Naive thymus-derived CD8-positive, alpha-beta T cell (primary cell): ENCODE results near the gene EXOSC1. TPM values are rescaled to one million over a fixed set of nuclear protein-coding genes. Genes with fewer than 3 reads are reported as not detected.
"Not testable (repeated sequence)": the region's sequence is repeated elsewhere in the genome, so short reads cannot be mapped to it uniquely, and the experiment has no call there.

Experiments
- ATAC-seq, 2 donors: fragments of 150-1000 bp; cut with Tn5 transposase in 1 of 2; sonication (Bioruptor Pico), chemical (Tn5 transposase) in 1 of 2; 1 replicate in 1 of 2; 2 replicates in 1 of 2; pipeline ENCODE4 v1.10.0; 2021; ENCODE audit warnings: mild to moderate bottlenecking in 2 of 2, moderate library complexity in 2 of 2
- POLR2A ChIA-PET: fragments of 350-600 bp; sonication (Branson Sonifier 250); formaldehyde crosslinking; loops from one replicate; lab custom pipeline; 2021; ENCODE audit warnings: antibody characterized with exemption; lab: Charles Lee
- DNase-seq, 10 donors: peaks; one replicate each; pipeline versions ENCODE4 v3.0.0 to v3.0.0-alpha.2; 2020 to 2022
- H3K27ac Mint-ChIP-seq, 10 donors: one replicate each; pipeline ENCODE4 v1.8.0; 2020 to 2022; ENCODE audit warnings: mild to moderate bottlenecking in 10 of 10, mixed read lengths in 10 of 10, moderate library complexity in 4 of 10, inconsistent platforms in 1 of 10
- H3K27me3 Mint-ChIP-seq, 5 donors: one replicate each; pipeline ENCODE4 v1.8.0; 2021 to 2022; ENCODE audit warnings: mixed read lengths in 5 of 5
- H3K36me3 Mint-ChIP-seq, 3 donors: one replicate each; pipeline ENCODE4 v1.8.0; 2020 to 2022; ENCODE audit warnings: mixed read lengths in 3 of 3, mild to moderate bottlenecking in 2 of 3, inconsistent platforms in 1 of 3
- H3K4me1 Mint-ChIP-seq, 4 donors: one replicate each; pipeline ENCODE4 v1.8.0; 2021 to 2022; ENCODE audit warnings: mixed read lengths in 4 of 4
- H3K4me3 Mint-ChIP-seq, 10 donors: one replicate each; pipeline ENCODE4 v1.8.0; 2020 to 2022; ENCODE audit warnings: mild to moderate bottlenecking in 10 of 10, mixed read lengths in 10 of 10, moderate library complexity in 6 of 10, inconsistent platforms in 1 of 10
- H3K9me3 Mint-ChIP-seq, 9 donors: one replicate each; pipeline ENCODE4 v1.8.0; 2020 to 2022; ENCODE audit warnings: mixed read lengths in 9 of 9, mild to moderate bottlenecking in 3 of 9, inconsistent platforms in 1 of 9, moderate library complexity in 1 of 9
- polyA plus RNA-seq, 3 donors: library from polyadenylated mRNA; unstranded; fragments of 300-500 nt; fragmentation: Illumina TruSeq; gene quantifications; one replicate each; pipeline ENCODE4 v1.2.3, GENCODE V29; 2021
- total RNA-seq, 8 experiments: library from RNA in 2 of 8; stranded (reverse) in 2 of 8; gene quantifications; one replicate each; pipeline ENCODE4 v1.2.3 and lab custom pipeline; 2021 to 2026

The EXOSC1 gene
- total and polyA plus RNA-seq, 5 experiments from 2014 or later: 46.9 to 87.0 (median 67.4) TPM

- Mint-ChIP-seq H3K4me1 (peaks cover 7 to 51% (median 39%) of the 10 kb centered on the region in 4 donors), H3K27ac (peak overlapping the region in 9 of 10 donors; percentile 86 to 99 (median 93)), H3K27me3 (peaks cover 0 to 2% (median 0%) of the 10 kb centered on the region in 5 donors), H3K9me3 (no peaks in the 10 kb centered on the region), H3K36me3 (peaks cover 0 to 37% (median 3%) of the 10 kb centered on the region in 3 donors), H3K4me3 (peak overlapping the region; percentile 71 to 95 (median 93))
- DNase-seq (no peak), ATAC-seq (no peak)
- POLR2A ChIA-PET: interaction anchor here (2.4 kb wide), 1 partner anchor 13 kb away, joined by 9 read pairs; no protein-coding TSS in a partner anchor
Observed at GRCh38 chr10:97427571-97428179, 18.1 kb downstream of the EXOSC1 start.

GRCh38 chr10:97426776-97427570 lies 18.8 kb downstream of the EXOSC1 start:
- ATAC-seq (no peak), DNase-seq (no peak)
- H3K4me1 Mint-ChIP-seq: peaks cover 7 to 51% (median 40%) of the 10 kb centered on the region in 4 donors

GRCh38 chr10:97425964-97426775 lies 19.6 kb downstream of the EXOSC1 start, which contains the start of gene PGAM1:
TSS of gene PGAM1 (plus strand) at chr10:97426191. CDS start at chr10:97426308, 117 bp downstream.
- POLR2A ChIA-PET: interaction anchor here (2.4 kb wide), 1 partner anchor 12 kb away, joined by 9 read pairs; no protein-coding TSS in a partner anchor
- peaks cover 0 to 2% (median 0%) of the 10 kb centered on the region in 5 donors for H3K27me3 Mint-ChIP-seq
- H3K4me3 Mint-ChIP-seq: peak within 1 kb of the TSS; percentile 86 to 95 (median 94)
- no peaks in the 10 kb centered on the region for H3K9me3 Mint-ChIP-seq
- peak; percentile 90 to 98 (median 95) for DNase-seq
- H3K36me3 Mint-ChIP-seq: peaks cover 0 to 28% (median 0%) of the 10 kb centered on the region in 3 donors
- H3K4me1 Mint-ChIP-seq: peaks cover 7 to 54% (median 40%) of the 10 kb centered on the region in 4 donors
- H3K27ac Mint-ChIP-seq: peak within 1 kb of the TSS; percentile 90 to 99 (median 93)
- peak; percentile 89 to 91 for ATAC-seq

More at GRCh38 chr10:97426776-97427570, 18.8 kb downstream of the EXOSC1 start:
- Mint-ChIP-seq H3K4me3 (peak overlapping the region; percentile 86 to 95 (median 94)), H3K27me3 (peaks cover 0 to 2% (median 0%) of the 10 kb centered on the region in 5 donors), H3K27ac (peak overlapping the region; percentile 88 to 99 (median 92)), H3K9me3 (no peaks in the 10 kb centered on the region), H3K36me3 (peaks cover 0 to 35% (median 1%) of the 10 kb centered on the region in 3 donors)
- POLR2A ChIA-PET: interaction anchor here (2.4 kb wide), 1 partner anchor 13 kb away, joined by 9 read pairs; no protein-coding TSS in a partner anchor

GRCh38 chr10:97423757-97424098 lies 22.1 kb downstream of the EXOSC1 start:
- H3K36me3 Mint-ChIP-seq, ATAC-seq, H3K9me3 Mint-ChIP-seq, DNase-seq, H3K27me3 Mint-ChIP-seq: not testable (repeated sequence)
- H3K27ac Mint-ChIP-seq: peak overlapping the region in 7 of 10 donors; percentile 35 to 99 (median 60)
- POLR2A ChIA-PET: interaction anchor here (0.7 kb wide), 1 partner anchor 9 kb away, joined by 3 read pairs; no protein-coding TSS in a partner anchor
- H3K4me3 Mint-ChIP-seq: peak overlapping the region in 2 of 10 donors; percentile 58 to 93
- H3K4me1 Mint-ChIP-seq: peaks cover 12 to 57% (median 46%) of the 10 kb centered on the region in 4 donors

GRCh38 chr10:97416565-97416964 lies 29.2 kb downstream of the EXOSC1 start:
- H3K4me3 Mint-ChIP-seq: peak overlapping the region in 9 of 10 donors; percentile 44 to 66 (median 53)
- H3K27me3 Mint-ChIP-seq: no peaks in the 10 kb centered on the region
- H3K36me3 Mint-ChIP-seq: no peaks in the 10 kb centered on the region
- peak overlapping the region; percentile 87 to 99 (median 92) for H3K27ac Mint-ChIP-seq
- POLR2A ChIA-PET: no interaction called here
- peaks cover 26 to 63% (median 59%) of the 10 kb centered on the region in 4 donors for H3K4me1 Mint-ChIP-seq
- no peaks in the 10 kb centered on the region for H3K9me3 Mint-ChIP-seq
- no peak for DNase-seq
- ATAC-seq: no peak

GRCh38 chr10:97412891-97413304 lies 32.9 kb downstream of the EXOSC1 start:
- POLR2A ChIA-PET: no interaction called here
- Mint-ChIP-seq H3K36me3 (no peaks in the 10 kb centered on the region), H3K27me3 (no peaks in the 10 kb centered on the region), H3K9me3 (no peaks in the 10 kb centered on the region), H3K4me1 (peaks cover 18 to 49% (median 42%) of the 10 kb centered on the region in 4 donors), H3K27ac (peak overlapping the region; percentile 83 to 92 (median 89)), H3K4me3 (peak overlapping the region in 7 of 10 donors; percentile 6 to 74 (median 53))
- DNase-seq (no peak), ATAC-seq (no peak)

- Mint-ChIP-seq H3K4me3 (no peak overlapping the region), H3K36me3 (no peaks in the 10 kb centered on the region), H3K27ac (peak overlapping the region in 3 of 10 donors; percentile 28 to 43 (median 31)), H3K27me3 (no peaks in the 10 kb centered on the region), H3K4me1 (peaks cover 13 to 46% (median 33%) of the 10 kb centered on the region in 4 donors), H3K9me3 (no peaks in the 10 kb centered on the region)
- no peak for DNase-seq
- no peak for ATAC-seq
- POLR2A ChIA-PET: interaction anchor here (1.5 kb wide), 1 partner anchor 10 kb away, joined by 8 read pairs; the partner anchor contains the start of gene RRP12
Observed at GRCh38 chr10:97411406-97411805, 34.4 kb downstream of the EXOSC1 start.

GRCh38 chr10:97408496-97408992 lies 37.3 kb downstream of the EXOSC1 start:
- Mint-ChIP-seq H3K9me3 (no peaks in the 10 kb centered on the region), H3K27ac (peak overlapping the region in 1 of 10 donors; percentile 25), H3K27me3 (no peaks in the 10 kb centered on the region), H3K36me3 (no peaks in the 10 kb centered on the region), H3K4me3 (no peak overlapping the region), H3K4me1 (peaks cover 6 to 28% (median 11%) of the 10 kb centered on the region in 4 donors)
- DNase-seq: no peak
- POLR2A ChIA-PET: no interaction called here
- ATAC-seq: no peak

- peak overlapping the region in 2 of 10 donors; percentile 61 to 63 for H3K27ac Mint-ChIP-seq
- H3K36me3 Mint-ChIP-seq: no peaks in the 10 kb centered on the region
- H3K9me3 Mint-ChIP-seq: no peaks in the 10 kb centered on the region
- no peaks in the 10 kb centered on the region for H3K27me3 Mint-ChIP-seq
- H3K4me3 Mint-ChIP-seq: peak overlapping the region in 2 of 10 donors; percentile 10 to 40
- no peak for ATAC-seq
- peaks cover 2 to 24% (median 6%) of the 10 kb centered on the region in 4 donors for H3K4me1 Mint-ChIP-seq
- POLR2A ChIA-PET: interaction anchor here (0.6 to 1.0 kb wide), 2 partner anchors 8 to 88 kb away, joined by 3 to 4 read pairs; partner anchors contain the start of gene FRAT1
- DNase-seq: no peak
Observed at GRCh38 chr10:97407952-97408248, 37.9 kb downstream of the EXOSC1 start.

GRCh38 chr10:97407211-97407951 lies 38.4 kb downstream of the EXOSC1 start:
- Mint-ChIP-seq H3K4me3 (peak overlapping the region in 9 of 10 donors; percentile 10 to 75 (median 38)), H3K27ac (peak overlapping the region in 9 of 10 donors; percentile 39 to 77 (median 63)), H3K9me3 (no peaks in the 10 kb centered on the region), H3K4me1 (peaks cover 0 to 21% (median 3%) of the 10 kb centered on the region in 4 donors), H3K36me3 (no peaks in the 10 kb centered on the region), H3K27me3 (no peaks in the 10 kb centered on the region)
- POLR2A ChIA-PET: interaction anchor here (0.6 to 1.0 kb wide), 2 partner anchors 9 to 88 kb away, joined by 3 to 4 read pairs; partner anchors contain the start of gene FRAT1
- ATAC-seq: peak; percentile 98 to 99
- DNase-seq: peak in 9 of 10 donors; percentile 38 to 78 (median 63)

GRCh38 chr10:97406483-97406882 lies 39.3 kb downstream of the EXOSC1 start:
- POLR2A ChIA-PET, H3K9me3 Mint-ChIP-seq, H3K27me3 Mint-ChIP-seq, H3K36me3 Mint-ChIP-seq, DNase-seq, ATAC-seq, H3K4me3 Mint-ChIP-seq: not testable (repeated sequence)
- H3K27ac Mint-ChIP-seq: peak overlapping the region in 1 of 10 donors; percentile 29
- H3K4me1 Mint-ChIP-seq: peaks cover 0 to 23% (median 5%) of the 10 kb centered on the region in 4 donors
